ENCODE data around the gene GALT.

The GALT gene

GRCh38 chr9:34684145-34684544 is 37.7 kb downstream of the GALT start:
- no peak for DNase-seq (ENCODE audit: low spot score)

DNA sequence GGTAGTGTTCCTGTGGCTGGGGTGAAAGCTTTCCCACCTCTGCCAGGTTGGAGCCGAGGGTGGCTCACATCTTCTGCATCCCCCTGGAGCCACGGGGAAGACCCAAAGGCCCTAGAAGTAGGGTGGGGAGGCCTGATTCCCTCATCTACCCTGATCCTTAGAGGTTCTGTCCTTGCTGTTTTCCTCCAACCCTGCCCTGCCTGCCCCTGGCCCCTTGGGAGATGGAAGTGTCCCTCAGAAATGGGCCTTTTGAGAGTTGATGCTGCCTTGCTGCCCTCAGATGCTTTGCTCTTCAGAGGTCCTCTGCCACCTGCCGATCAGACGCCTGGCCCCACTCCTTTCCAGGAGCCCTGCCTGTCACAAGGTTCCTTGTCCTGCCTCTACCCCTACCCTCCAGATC is 38.3 kb downstream of the GALT start:
- DNase-seq (ENCODE audit: low spot score), result no peak

GRCh38 chr9:34685591-34685990 is 39.1 kb downstream of the GALT start:
- no peak for DNase-seq (ENCODE audit: low spot score)

DNA sequence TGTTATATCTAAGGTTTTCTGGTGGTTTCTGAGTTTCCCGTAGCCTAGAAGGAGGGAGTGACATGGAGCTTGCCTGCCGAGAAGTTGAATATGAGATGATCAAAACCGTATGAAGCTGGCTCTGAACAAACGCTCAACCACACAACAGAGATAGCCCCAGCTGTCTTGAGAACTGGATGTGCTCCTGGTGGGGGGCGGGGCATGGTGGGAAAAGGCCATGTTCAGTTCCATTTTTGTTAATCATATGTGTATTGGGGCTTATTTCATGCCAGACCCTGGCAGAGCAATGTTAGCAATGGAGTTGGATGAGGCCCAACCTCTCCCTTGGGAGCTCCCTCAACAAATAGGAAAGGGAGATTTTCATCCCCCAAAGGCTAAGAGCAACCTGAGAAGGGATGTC is 39.8 kb downstream of the GALT start:
- no peak for DNase-seq (ENCODE audit: low spot score)

DNA sequence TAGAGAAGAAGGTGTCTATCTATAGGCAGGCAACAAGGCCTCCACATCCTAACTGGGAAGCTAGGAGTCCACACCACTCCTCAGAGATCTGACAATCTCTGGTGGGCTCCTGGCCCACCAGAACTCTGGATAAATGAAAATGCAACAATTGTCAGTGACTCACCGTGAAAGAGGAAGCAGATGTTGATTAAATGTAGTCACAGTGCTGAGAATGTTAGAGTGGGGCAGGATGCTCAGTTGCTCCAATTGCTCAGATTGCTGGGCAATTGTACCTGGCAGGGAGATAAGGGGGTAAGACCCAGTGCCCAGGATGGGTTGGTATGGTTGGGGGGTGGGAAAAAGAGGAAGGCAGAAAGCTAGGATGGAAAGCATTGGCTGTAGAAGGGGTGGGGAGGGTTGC is 40.3 kb downstream of the GALT start:
- DNase-seq (ENCODE audit: low spot score), result no peak

- DNase-seq (ENCODE audit: low spot score), result no peak
These were observed 41.0 kb downstream of the GALT start for GRCh38 chr9:34687276-34688030.

GRCh38 chr9:34688329-34689115 is 42.0 kb downstream of the GALT start:
- DNase-seq (ENCODE audit: low spot score), result no peak

DNA sequence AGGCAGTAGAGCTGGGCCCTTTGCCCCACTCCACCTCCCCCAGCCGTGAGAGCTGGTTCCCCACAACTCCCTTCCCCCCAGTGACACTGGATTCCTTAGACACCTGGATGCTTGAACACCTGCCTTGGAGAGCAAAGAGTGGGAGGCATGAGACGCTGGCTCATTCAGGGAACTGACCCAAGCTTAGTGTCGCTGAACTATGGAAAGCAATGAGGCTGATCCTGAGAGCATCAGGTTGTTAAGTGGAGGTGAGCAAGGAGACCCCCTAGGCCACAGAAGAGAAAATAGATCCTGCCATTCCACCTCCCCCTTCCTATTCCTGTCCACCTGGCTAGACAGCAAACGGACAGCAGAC is 42.6 kb downstream of the GALT start:
- DNase-seq (ENCODE audit: low spot score), result no peak

DNA sequence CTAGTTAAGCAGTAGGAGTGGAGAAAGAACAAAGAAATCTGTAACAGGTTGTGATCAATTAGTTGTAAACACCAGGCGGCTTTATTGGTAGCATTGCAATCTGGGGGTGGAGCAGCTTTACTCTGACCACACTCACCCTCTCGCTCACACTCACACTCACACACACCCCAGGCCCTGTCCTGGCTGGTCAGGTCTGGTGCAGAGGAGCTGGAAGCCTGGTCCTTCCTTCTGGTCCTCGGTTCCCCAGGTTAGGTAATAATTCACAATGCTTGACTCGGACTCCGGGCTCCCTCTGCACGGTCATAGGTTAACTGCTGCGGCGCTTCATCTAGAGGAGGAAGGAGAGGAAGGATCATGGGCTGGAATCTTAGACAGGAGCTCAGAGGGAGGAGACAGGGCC is 43.0 kb downstream of the GALT start:
- DNase-seq (ENCODE audit: low spot score), result no peak

GRCh38 chr9:34690983-34691935 is 44.8 kb downstream of the GALT start, which contains the start of gene CCL19:
CCL19 (minus strand) TSS chr9:34691276; CDS start chr9:34691139, 137 bp downstream.
- no peak for DNase-seq (ENCODE audit: low spot score)

- DNase-seq (ENCODE audit: low spot score), result no peak
These were observed 45.5 kb downstream of the GALT start for GRCh38 chr9:34691936-34692315.

DNA sequence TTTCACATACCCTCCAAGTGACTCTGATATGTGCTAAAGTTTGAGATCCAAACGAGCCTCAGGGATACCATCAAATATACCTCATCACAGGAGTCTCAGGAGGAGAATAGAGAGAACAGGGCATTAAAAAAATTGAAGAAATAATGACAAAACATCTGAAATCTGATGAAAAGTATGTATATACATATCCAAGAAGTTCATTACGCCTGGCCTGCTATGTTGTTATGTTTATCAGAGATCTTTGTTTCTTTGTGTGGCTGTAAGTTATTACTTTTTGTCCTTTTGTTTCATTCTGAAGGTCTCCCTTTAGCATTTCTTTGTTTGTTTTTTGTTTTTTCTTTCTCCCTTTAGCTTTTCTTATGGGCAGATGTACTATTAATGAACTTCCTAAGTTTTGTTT is 47.1 kb downstream of the GALT start:
- no peak for DNase-seq (ENCODE audit: low spot score)

DNA sequence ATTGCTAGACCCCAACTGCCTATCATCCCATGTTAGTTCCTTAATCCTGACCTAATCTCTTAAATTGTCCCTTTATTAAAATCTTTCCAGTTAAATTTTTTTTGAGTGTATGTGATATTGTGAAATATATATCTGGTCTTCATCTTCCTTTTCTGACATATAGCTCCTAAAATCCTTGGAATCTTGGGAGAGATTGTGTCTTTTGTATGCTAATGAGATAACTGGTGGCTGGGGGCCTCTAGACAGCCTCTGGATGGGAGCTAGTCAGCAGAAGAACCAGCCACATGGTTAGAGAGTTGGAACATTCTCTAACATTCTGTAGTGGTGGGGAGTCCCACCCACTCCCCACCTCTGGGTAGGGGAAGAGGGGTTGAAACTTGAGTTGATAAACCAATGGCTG is 48.3 kb downstream of the GALT start:
- no peak for DNase-seq (ENCODE audit: low spot score)

All from left forelimb (tissue), 1 donor.